Epithelial cell of esophagus (primary cell): ENCODE results near the gene CD163L1.

ENCODE experiments used
- DNase-seq: peaks from one replicate; pipeline ENCODE4 v3.0.0; 2010; ENCODE audit warnings: low read depth
- H3K4me3 ChIP-seq: 2 replicates; pipeline ENCODE4 v1.5.1; 2011; ENCODE audit warnings: mild to moderate bottlenecking, low read length, control low read depth
- TF ChIP-seq, protein P1 (sequence below): IDR thresholded peaks from 2 replicates; pipeline ENCODE4 v1.5.1; 2011; ENCODE audit warnings: low read depth, mild to moderate bottlenecking, low read length, control low read depth, inconsistent platforms; ENCODE audit not compliant: insufficient read depth; ENCODE audit errors: missing control alignments

The CD163L1 gene

DNA sequence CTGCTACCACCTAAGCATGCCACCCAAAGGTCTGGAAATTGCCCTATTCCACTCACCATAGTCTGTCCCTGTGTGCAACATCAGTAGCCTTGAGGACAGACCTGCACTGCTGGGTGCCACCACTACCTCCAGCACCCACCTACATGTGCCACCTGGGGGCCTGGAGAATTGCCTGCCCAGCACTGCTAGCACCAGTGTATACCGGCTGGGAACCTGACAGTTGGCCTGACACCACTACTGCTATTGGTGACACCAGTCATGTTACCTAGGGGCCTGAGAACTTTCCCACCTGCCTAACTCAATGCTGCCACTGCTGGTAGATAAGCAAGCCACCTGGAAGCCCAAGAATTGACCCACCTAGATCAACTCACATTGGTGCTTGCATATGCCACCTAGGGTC is 60.8 kb downstream of the CD163L1 start:
- TF ChIP-seq, protein P1, sequence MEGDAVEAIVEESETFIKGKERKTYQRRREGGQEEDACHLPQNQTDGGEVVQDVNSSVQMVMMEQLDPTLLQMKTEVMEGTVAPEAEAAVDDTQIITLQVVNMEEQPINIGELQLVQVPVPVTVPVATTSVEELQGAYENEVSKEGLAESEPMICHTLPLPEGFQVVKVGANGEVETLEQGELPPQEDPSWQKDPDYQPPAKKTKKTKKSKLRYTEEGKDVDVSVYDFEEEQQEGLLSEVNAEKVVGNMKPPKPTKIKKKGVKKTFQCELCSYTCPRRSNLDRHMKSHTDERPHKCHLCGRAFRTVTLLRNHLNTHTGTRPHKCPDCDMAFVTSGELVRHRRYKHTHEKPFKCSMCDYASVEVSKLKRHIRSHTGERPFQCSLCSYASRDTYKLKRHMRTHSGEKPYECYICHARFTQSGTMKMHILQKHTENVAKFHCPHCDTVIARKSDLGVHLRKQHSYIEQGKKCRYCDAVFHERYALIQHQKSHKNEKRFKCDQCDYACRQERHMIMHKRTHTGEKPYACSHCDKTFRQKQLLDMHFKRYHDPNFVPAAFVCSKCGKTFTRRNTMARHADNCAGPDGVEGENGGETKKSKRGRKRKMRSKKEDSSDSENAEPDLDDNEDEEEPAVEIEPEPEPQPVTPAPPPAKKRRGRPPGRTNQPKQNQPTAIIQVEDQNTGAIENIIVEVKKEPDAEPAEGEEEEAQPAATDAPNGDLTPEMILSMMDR = no peak
- DNase-seq = no peak
- no peak overlapping the region for H3K4me3 ChIP-seq

DNA sequence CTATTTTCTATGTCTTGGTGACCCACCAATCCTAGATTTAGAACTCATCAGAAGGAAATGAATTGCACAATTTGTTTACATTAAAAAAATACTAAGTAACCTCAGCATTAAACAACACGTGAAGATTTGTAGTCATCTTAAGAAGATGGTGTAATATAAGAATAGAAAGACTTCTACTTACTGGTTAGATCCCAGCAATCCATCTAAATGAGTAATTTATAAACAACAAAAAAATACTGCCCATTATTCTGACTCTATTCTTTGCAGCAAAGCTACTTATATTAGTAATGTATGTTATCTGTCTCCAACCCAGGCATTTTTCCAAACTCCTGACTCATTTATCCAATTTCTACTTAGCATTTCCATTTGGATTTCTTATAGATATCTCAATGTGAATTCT is 67.8 kb downstream of the CD163L1 start:
- TF ChIP-seq, protein P1 = no peak
- DNase-seq = peak; percentile 7
- H3K4me3 ChIP-seq = no peak overlapping the region

DNA sequence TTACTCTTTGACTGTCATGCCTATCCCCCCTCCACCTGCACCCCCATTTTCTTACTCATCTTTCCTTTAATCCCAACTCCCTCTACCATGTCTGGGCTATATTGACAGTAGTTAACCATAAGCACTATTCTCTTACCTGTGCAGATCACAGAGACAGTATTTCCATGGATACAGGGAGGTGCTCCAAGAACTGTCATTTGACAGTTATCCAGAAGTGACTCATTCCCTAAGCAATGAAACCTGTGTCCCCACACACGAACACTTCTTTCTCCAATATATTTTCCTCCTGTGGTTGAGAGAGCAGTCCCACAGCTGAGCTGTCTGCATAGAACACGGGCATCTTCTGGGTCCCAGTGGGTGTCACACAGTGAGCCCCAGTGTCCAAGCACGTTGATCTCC is 68.8 kb downstream of the CD163L1 start:
- no peak overlapping the region for H3K4me3 ChIP-seq
- DNase-seq = peak; percentile 13
- TF ChIP-seq, protein P1 = no peak

DNA sequence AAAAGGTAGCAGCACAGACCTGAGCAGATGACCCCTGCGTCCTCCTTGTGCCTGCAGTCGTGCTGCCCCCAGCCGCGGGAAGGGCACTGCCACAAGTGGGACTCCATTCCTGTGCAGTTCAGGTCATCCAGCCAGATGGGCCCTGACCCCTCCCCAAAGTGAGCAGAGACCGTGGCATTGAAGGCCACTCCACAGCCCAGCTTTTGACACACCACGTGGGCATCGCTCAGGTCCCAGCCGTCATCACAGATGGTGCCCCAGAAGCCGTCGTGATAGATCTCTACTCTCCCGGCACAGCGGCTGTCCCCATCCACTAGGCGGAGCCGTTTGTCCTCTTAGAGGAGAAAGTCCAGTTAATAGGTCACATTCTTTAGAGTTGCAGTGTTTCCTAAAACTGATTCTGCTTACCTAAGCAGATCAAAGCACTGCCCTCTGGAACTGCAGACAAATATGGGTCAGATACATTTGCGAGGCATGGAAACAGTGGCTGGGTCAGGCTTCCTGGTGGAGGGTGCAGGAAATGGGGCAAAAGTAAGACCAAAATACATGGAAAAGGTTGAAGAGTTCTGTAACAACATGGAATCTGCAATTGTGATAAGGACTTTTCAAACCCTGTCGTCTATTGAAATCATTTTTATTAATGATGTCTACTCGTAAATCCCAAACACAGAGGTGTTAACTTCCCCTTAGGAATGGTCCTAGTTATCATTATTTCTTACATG is 69.4 kb downstream of the CD163L1 start:
- peak; percentile 47 for DNase-seq
- H3K4me3 ChIP-seq = no peak overlapping the region
- TF ChIP-seq, protein P1 = peak; percentile 55

DNA sequence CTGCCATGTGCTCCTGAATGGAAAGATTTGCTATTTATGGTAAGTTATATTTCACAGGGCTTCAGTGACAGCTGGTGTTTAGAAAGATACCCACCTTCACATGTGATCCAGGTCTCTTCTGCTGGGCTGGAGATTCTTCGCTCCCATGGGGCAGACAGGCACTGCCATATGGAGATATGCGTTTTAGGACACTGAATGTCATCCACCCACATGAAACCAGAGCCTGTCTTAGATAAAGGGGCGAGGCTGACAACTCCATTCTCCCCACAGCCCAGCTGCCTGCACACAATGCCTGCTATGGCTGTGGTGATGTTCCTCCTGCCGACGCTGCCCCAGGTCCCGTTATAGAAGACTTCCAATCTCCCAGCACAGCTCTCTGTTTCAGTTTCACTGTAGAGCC is 70.7 kb downstream of the CD163L1 start:
- TF ChIP-seq, protein P1 = no peak

DNA sequence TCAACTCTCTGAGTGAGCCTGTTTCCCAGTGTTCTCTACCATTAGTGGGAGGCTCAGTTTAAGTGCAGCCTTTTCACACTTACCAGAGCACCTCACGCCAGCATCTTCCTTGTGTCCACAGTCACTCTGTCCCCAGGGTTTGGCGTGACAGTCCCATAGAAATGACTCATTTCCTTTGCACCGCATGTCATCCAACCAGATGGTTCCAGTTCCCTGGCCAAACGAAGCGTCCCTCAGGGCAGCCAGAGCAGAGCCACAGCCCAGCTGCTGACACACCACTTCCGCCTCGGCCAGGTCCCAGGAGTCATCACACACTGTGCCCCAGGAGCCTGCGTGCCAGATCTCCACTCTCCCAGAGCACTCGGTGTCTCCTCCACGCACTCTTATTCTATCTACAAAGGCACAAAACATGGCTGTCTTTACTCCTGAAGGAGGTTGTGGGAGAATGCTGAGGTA is 74.7 kb downstream of the CD163L1 start:
- TF ChIP-seq, protein P1 = no peak
- peak; percentile 14 for DNase-seq
- no peak overlapping the region for H3K4me3 ChIP-seq

More for the DNA sequence above, 70.7 kb downstream of the CD163L1 start:
- H3K4me3 ChIP-seq = no peak overlapping the region
- DNase-seq = no peak

DNA sequence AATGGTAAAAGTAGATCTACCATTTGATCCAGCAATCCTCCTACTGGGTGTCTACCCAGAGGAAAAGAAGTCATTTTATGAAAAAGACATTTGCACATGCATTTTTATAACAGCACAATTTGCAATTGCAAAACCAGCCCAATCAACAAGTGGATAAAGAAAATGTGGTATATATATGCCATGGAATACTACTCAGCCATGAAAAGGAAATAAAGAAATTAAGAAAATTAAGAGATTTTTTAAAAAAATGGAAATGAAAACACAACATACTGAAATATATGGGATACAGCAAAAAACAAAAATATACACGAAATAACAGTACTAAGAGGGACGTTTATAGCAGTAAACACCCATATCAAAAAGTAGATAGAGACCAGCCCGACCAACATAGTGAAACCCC is 81.2 kb downstream of the CD163L1 start:
- no peak overlapping the region for H3K4me3 ChIP-seq
- TF ChIP-seq, protein P1 = no peak
- DNase-seq = no peak
